Stimulated activated CD8-positive, alpha-beta memory T cell treated with anti-CD3 and anti-CD28 coated beads, Interleukin-12 subunit alpha, Interleukin-12 subunit beta, amount 100 ng/mL, for 4 hours (primary cell): ENCODE results near the gene DHRS1.
"Not testable (repeated sequence)": the region's sequence is repeated elsewhere in the genome, so short reads cannot be mapped to it uniquely, and the experiment has no call there.

Experiments
- DNase-seq: peaks from one replicate; pipeline ENCODE4 v3.0.0-alpha.2; 2020; ENCODE audit warnings: low read depth

DHRS1 gene

GRCh38 chr14:24246765-24247212 is 52.8 kb downstream of the DHRS1 start:
- no peak for DNase-seq

- not testable (repeated sequence) for DNase-seq
These were observed 54.2 kb downstream of the DHRS1 start for GRCh38 chr14:24245350-24245749.

GRCh38 chr14:24243336-24243836 is 56.2 kb downstream of the DHRS1 start:
- no peak for DNase-seq

- no peak for DNase-seq
These were observed 57.6 kb downstream of the DHRS1 start for GRCh38 chr14:24241829-24242443.
